Inflammatory macrophage (primary cell): ENCODE data around the gene CWF19L1.
"Not testable (repeated sequence)": the region's sequence is repeated elsewhere in the genome, so short reads cannot be mapped to it uniquely, and the experiment has no call there.

ENCODE experiments used
- DNase-seq, 2 donors: peaks; one replicate each; pipeline ENCODE4 v3.0.0-alpha.2; 2020 to 2022
- total RNA-seq, 18 experiments: gene quantifications; one replicate each; lab custom pipeline; 2026; ENCODE audit warnings: mixed read lengths in 6 of 18, inconsistent platforms in 2 of 18; lab: John Stamatoyannopoulos, UW

CWF19L1 gene
- total RNA-seq = 13.2 to 47.8 (median 34.5) reads per million in 18 experiments

- peak; percentile 79 to 84 for DNase-seq
Measured at GRCh38 chr10:100267239-100268104, at the start of gene CWF19L1. Gene CWF19L1, minus strand, starts transcription at chr10:100267638. Its CDS starts 45 bp downstream, at chr10:100267593.

DNA sequence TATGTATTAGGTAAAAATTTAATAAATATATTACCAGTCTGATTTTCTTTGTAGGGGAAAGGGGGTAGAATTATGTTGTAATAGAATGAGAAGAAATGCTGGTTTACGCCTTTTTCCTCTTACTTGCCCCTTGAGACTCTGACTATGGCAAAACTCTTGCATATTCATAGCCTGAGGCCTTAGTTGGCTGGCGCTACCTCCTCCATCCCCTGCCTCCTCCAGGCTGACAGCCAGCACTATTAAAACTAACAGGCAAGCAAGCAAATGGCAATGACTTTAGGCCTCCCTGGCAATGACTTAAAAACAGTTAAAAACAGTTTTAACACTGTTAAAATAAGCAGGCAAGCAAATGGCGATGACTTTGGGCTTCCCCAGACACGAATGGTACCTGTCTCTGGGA lies 48.2 kb upstream of the CWF19L1 start:
- DNase-seq = no peak

GRCh38 chr10:100311298-100311697 lies 43.9 kb upstream of the CWF19L1 start:
- DNase-seq = no peak

DNA sequence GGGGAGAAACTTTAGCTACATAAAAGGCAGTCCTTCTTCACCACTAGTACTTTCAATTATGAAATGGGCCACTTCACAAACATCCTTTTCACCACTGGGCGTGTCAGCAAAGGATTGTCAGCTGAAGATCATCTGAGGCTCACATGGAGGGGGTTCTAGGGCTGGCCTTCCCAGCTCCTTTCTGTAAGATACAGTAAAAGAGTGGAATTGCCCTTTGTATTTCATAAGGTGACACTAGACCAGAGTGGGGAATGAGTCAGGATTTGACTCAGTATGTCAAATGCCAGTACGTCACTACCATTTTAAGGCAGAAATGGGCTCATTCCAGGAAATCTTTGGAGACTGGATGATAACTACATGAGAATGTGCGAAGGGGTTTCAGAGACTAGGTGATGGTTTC lies 40.2 kb upstream of the CWF19L1 start:
- peak; percentile 61 to 76 for DNase-seq

- DNase-seq = no peak
Measured at GRCh38 chr10:100306861-100307260, 39.4 kb upstream of the CWF19L1 start.

DNA sequence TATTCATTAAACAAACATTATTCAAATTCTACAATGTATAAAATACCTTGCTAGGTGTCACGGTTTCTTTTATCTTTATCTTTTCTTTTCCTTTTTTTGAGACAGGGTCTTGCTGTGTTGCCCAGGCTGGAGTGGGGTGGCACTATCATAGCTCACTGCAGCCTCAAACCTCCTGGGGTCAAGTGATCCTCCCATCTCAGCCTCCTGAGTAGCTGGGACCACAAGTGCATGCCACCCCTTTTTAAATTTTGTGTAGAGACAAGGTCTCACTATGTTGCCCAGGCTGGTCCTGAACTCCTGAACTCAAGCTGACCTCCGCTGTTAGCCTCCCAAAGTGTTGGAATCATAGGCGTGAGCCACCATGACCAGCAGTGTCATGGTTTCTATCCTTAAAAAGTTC lies 37.0 kb upstream of the CWF19L1 start:
- no peak for DNase-seq

- DNase-seq = peak; percentile 25 to 36
Measured at GRCh38 chr10:100303724-100304319, 36.4 kb upstream of the CWF19L1 start.

DNA sequence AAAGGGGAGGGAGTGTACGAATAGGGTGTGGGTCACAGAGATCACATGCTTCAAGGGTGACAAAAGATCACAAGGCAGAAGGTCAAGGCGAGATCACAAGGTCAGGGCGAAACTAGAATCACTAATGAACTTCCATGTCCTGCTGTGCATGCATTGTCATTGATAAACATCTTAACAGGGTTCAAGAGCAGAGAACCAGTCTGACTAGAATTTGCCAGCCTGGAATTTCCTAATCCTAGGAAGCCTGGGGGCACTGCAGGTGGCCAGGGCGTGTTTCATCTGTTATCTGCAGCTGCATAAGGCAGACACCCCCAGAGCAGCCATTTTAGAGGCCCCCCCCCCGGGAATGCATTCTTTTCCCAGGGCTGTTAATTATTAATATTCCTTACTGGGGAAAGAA lies 33.7 kb upstream of the CWF19L1 start:
- not testable (repeated sequence) for DNase-seq

- no peak for DNase-seq
Measured at GRCh38 chr10:100297242-100297641, 29.8 kb upstream of the CWF19L1 start.

DNA sequence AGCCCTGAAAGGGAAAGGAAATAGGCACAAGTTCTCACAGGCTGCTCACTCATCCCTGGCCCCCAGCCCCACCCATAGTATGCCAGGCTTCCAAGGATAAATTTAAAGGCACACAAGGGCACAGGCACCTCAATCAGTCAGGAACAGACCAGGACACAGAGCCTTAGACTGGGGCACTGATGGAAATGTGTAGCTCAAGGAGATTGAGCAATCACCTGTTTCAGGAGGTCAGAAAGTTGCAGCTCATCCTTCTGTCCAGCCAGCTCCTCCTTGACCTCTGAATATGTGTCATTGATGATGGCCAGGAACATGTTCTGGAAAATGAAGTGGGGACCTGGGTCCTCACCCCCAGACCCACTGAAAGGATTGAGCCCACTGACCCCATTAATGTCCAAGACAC lies 25.6 kb upstream of the CWF19L1 start:
- no peak for DNase-seq

GRCh38 chr10:100292300-100292699 lies 24.9 kb upstream of the CWF19L1 start:
- DNase-seq = peak; percentile 64 to 75

DNA sequence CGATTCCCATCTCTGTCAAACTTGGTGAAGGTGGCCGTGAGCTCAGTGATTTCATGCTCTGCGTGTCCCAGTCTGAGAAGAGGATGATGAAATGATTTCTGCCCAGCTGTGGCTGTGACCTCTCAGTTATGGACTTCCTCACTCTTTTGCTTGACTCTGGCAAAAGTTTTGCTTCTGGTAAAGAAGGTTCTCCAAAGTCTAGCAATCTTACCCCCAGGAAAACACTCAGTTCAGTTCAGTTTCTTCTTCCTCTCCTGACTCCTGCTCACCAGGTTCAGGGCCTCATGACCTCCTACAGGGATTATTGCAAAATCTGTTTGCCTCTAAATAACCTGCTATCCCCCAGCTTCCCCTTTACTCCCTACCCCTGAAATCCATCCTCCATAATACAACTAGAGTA lies 23.9 kb upstream of the CWF19L1 start:
- peak; percentile 80 to 84 for DNase-seq

- DNase-seq = no peak
Measured at GRCh38 chr10:100289641-100290040, 22.2 kb upstream of the CWF19L1 start.

GRCh38 chr10:100288196-100288595 lies 20.8 kb upstream of the CWF19L1 start:
- DNase-seq = no peak

- no peak for DNase-seq
Measured at GRCh38 chr10:100287756-100288155, 20.3 kb upstream of the CWF19L1 start.

DNA sequence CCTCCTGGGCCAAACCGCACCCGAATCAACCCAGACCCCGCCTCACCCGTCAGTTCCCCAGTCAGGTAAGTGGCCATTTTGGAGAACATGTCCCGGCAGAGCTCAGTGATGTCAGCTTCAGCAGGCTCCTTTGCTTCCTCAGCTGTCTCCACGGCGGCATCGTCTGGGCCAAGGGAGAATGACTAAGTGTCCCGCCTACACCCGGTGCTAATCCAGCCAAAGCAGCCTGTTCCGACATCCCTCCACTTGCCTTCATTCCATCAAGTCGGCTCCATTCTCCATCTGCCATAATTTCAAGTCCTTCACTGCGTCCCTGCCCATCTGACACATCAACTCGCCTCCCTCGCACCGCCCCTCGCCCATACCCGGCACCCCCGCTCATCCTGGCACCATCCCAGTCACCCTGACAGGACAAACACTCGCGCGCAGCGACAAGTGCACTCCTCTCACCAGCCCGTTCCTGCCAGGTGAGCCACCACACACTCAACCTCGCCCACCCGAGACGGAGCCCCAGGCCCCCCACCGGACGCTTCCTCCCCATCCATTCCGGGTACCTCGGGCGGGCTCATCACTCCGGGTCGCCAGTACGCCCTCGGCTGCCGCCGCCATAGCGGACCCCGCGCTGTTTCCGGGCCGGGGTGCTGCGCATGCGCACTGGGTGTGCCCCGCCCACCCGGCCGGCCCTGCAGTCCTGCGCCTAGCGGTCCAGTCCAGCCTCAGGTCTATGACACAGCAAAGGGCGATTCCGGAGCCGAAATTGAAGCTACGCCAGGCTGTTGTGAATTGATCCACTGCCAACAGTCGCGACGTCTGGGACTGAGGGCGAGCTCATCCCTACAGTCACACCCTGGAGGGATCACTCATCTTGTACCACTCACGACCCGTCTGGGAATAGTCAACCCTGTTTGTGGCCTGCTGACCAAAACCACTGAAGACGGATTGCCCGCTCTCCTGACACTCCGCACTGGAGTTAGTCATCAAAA lies 18.9 kb upstream of the CWF19L1 start, which contains the start of gene BLOC1S2:
TSS of gene BLOC1S2 (minus strand) at position 630 of the 983 bp plus-strand sequence. CDS start at position 609, 21 bp downstream.
- DNase-seq = peak; percentile 89 to 96

- DNase-seq = peak; percentile 11 to 51
Measured at GRCh38 chr10:100285326-100285725, 17.9 kb upstream of the CWF19L1 start.

- DNase-seq = peak in 1 of 2 donors; percentile 16
Measured at GRCh38 chr10:100282907-100283306, 15.5 kb upstream of the CWF19L1 start.

GRCh38 chr10:100276971-100277370 lies 9.5 kb upstream of the CWF19L1 start:
- not testable (repeated sequence) for DNase-seq

DNA sequence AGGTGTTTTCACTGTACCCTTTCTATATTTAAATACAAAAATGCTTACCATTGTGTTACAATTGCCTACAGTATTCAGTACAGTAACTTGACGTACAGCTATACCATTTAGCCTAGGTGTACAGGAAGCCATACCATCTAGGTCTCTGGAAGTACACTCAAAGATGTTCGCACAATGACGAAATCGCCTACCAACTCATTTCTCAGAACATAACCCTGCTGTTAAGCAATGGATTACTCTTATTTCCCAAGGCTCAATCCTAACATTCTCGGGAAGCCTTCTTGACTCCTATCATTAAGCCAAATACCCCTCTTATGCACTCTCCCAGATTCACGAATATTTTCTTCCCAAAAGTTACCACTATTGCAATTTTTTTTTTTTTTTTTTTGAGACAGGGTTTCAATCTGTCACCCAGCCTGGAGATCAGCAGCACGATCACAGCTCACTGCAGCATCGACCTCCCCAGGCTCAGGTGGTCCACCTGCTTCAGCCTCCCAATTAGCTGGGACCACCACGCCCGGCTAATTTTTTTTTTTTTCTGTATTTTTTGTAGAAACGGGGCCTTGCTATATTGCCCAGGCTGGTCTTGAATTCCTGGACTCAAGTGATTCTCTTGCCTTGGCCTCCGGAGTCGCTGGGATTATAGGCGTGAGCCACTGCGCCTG lies 1.5 kb downstream of the CWF19L1 start:
- DNase-seq = peak in 1 of 2 donors; percentile 11

DNA sequence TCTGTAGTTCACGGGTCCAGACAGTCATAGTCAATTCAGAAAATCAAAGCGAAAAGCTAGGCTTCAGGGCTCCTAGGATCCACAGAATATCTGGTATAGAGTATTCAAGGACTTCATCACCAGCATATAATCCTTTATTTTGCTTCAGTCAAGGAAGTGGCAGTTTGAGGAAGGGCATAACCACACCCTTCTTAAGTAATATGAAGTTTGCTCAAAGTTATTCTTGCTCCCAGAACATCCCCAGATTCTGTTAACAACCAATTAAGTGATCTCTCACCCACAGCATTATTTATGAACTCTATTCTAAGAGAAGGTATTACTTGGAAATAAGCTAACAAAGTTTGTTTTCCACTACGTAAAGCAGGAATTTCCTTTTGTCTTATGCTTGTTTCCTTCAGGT lies 13.2 kb downstream of the CWF19L1 start:
- peak; percentile 47 to 72 for DNase-seq

DNA sequence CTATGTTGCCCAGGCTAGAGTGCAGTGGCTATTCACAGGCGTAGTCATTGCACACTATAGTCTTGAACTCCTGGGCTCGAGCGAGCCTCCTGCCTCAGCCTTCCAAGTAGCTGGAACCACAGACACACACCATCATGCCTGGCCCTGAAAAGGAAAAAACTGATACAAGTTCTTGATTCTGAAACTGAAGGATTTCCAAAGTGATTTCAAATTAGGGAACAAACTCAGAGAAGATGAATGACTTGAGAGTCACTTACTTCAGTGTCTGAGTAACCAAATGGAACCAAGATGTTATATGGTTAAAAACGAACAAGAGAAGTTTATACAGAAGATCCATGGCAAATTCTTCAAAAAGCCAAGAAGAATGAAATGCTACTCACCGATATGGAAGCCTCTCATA lies 14.4 kb downstream of the CWF19L1 start:
- peak; percentile 43 to 61 for DNase-seq
